SH-SY5Y (cell line): ENCODE measurements around the gene COMMD6.

ENCODE experiments used
- GATA2 ChIP-seq: IDR thresholded peaks from 2 replicates; pipeline ENCODE4 v1.6.1; 2011; ENCODE audit warnings: mild to moderate bottlenecking, low read depth, low read length
- GATA3 ChIP-seq: IDR thresholded peaks from 2 replicates; pipeline ENCODE4 v1.6.1; 2011; ENCODE audit warnings: low read depth, mild to moderate bottlenecking, low read length, moderate library complexity

DNA sequence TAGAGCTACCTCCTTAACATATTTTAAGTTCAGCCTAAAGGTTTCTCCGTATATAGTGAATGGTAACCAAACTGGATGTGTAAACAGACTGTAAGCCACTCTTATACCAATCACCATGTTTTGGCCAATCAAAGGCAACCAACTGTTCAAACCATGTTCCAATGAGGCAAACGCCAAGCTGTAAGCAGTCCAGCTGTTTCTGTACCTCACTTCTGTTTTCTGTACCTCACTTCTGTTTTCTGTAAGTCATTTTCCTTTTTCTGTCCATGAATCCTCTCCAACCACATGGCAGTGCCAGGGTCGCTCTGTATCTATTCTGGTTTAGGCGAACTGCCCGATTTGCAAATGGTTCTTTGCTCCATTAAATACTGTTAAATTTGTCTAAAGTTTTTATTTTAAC, 24.4 kb downstream of the COMMD6 start:
- TF ChIP-seq GATA2, result no peak
- TF ChIP-seq GATA3, result no peak
